Thyroid gland (tissue), 4 donors: Measurements from ENCODE around the gene MRPL17. TPM values are rescaled to one million over a fixed set of nuclear protein-coding genes. Genes with fewer than 3 reads are reported as not detected.
A peak's percentile ranks its signal among the peaks of the same experiment; 100 is the strongest.

Source experiments
- DNase-seq, 2 donors: peaks; one replicate each; pipeline ENCODE4 v3.0.0-alpha.2; 2019
- H3K27ac ChIP-seq, 3 donors: fragments of 200-600 bp; sonication (generic); 1 replicate in 2 of 3; 2 replicates in 1 of 3; pipeline ENCODE4 v1.5.1; 2016 to 2019; ENCODE audit warnings: mild to moderate bottlenecking in 1 of 3, moderate library complexity in 1 of 3
- H3K27me3 ChIP-seq: fragments of 200-600 bp; sonication (generic); one replicate; pipeline ENCODE4 v1.5.1; 2019
- H3K36me3 ChIP-seq, 2 donors: fragments of 200-600 bp; sonication (generic); one replicate each; pipeline ENCODE4 v1.5.1; 2016 to 2019
- H3K4me1 ChIP-seq, 2 donors: fragments of 200-600 bp; sonication (generic); one replicate each; pipeline ENCODE4 v1.5.1; 2017 to 2019
- H3K4me3 ChIP-seq, 3 donors: fragments of 200-600 bp; sonication (generic); replicated peaks in 1 of 3; 1 replicate in 2 of 3; 2 replicates in 1 of 3; pipeline ENCODE4 v1.5.1; 2016; ENCODE audit warnings: mild to moderate bottlenecking in 1 of 3
- H3K9me3 ChIP-seq: fragments of 200-600 bp; sonication (generic); one replicate; pipeline ENCODE4 v1.5.1; 2017
- POLR2A ChIP-seq, 2 donors: fragments of 450-650 bp; IDR thresholded peaks; one replicate each; pipeline ENCODE4 v1.6.1; 2017; ENCODE audit warnings: antibody characterized with exemption in 2 of 2, mild to moderate bottlenecking in 2 of 2, moderate library complexity in 1 of 2
- WGBS, 2 donors: methylation state at CpG; one replicate each; pipeline ENCODE4 v1.1.5; 2017; 5-methylcytosine and 5-hydroxymethylcytosine counted together
- intact Hi-C: fragments of 100-400 bp; cut with DNase I; formaldehyde crosslinking; loops from one replicate; pipeline ENCODE4 v1.15.1; 2023
- total RNA-seq, 4 donors: library from RNA; depleted of rRNA; stranded (reverse); fragments of >200 nt; gene quantifications; one replicate each; pipeline ENCODE4 v1.2.3, GENCODE V29; 2016
- TF ChIP-seq, protein P1 (sequence below), 6 experiments: fragments of 200-600 bp in 3 of 6; fragments of 450-650 bp in 3 of 6; sonication (generic) in 3 of 6; IDR thresholded peaks; one replicate each; pipeline ENCODE4 v1.5.1; 2016 to 2019; ENCODE audit warnings: antibody characterized with exemption in 6 of 6, mild to moderate bottlenecking in 2 of 6, inconsistent platforms in 1 of 6, moderate library complexity in 1 of 6

Gene MRPL17
- total RNA-seq, 4 donors from 2014 or later, result 37.8 to 579 (median 144) TPM

DNA sequence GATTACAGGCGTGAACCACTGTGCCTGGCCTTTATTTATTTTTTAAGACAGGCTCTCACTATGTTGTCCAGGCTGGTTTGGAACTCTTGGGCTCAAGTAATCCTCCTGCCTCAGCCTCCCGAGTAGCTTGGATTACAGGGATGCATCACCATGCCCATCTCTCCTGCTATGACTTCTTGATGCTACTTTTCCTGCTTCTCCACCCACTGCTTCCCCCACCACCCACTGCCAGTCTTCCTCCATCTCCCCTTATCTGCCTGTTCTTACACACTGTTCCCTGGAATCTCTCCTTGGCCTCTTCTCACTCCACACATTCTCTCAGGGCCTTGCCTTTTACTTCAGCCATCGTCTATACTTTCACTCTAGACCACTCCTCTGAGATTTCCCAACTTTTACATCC, 46.7 kb downstream of the MRPL17 start:
- TF ChIP-seq, protein P1, sequence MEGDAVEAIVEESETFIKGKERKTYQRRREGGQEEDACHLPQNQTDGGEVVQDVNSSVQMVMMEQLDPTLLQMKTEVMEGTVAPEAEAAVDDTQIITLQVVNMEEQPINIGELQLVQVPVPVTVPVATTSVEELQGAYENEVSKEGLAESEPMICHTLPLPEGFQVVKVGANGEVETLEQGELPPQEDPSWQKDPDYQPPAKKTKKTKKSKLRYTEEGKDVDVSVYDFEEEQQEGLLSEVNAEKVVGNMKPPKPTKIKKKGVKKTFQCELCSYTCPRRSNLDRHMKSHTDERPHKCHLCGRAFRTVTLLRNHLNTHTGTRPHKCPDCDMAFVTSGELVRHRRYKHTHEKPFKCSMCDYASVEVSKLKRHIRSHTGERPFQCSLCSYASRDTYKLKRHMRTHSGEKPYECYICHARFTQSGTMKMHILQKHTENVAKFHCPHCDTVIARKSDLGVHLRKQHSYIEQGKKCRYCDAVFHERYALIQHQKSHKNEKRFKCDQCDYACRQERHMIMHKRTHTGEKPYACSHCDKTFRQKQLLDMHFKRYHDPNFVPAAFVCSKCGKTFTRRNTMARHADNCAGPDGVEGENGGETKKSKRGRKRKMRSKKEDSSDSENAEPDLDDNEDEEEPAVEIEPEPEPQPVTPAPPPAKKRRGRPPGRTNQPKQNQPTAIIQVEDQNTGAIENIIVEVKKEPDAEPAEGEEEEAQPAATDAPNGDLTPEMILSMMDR (IDR thresholded peaks at IDR 0.05), result no peak
- TF ChIP-seq POLR2A (IDR thresholded peaks at IDR 0.05), result no peak
- Histone ChIP-seq H3K27ac (no peak overlapping the region), H3K36me3 (no peaks in the 10 kb centered on the region), H3K27me3 (no peaks in the 10 kb centered on the region), H3K9me3 (no peaks in the 10 kb centered on the region), H3K4me1 (peaks cover 11 to 34% of the 10 kb centered on the region in 2 donors), H3K4me3 (no peak overlapping the region)
- intact Hi-C loops, result no loop called here
- WGBS, 2 donors, result 92 to 94% methylated on average over 3 of the region's 3 CpGs
- no peak for DNase-seq

- Histone ChIP-seq H3K27me3 (no peaks in the 10 kb centered on the region), H3K4me3 (no peak overlapping the region), H3K36me3 (no peaks in the 10 kb centered on the region), H3K4me1 (peaks cover 11 to 41% of the 10 kb centered on the region in 2 donors), H3K9me3 (no peaks in the 10 kb centered on the region), H3K27ac (peak overlapping the region in 1 of 3 donors; percentile 23)
- TF ChIP-seq, protein P1 (IDR thresholded peaks at IDR 0.05), result no peak
- TF ChIP-seq POLR2A (IDR thresholded peaks at IDR 0.05), result no peak
- DNase-seq, result peak in 1 of 2 donors; percentile 30
- WGBS, 2 donors, result 56 to 63% methylated on average over 9 to 10 of the region's 10 CpGs
- intact Hi-C loops, result no loop called here
Observed at GRCh38 chr11:6635082-6635932, 47.8 kb downstream of the MRPL17 start.

DNA sequence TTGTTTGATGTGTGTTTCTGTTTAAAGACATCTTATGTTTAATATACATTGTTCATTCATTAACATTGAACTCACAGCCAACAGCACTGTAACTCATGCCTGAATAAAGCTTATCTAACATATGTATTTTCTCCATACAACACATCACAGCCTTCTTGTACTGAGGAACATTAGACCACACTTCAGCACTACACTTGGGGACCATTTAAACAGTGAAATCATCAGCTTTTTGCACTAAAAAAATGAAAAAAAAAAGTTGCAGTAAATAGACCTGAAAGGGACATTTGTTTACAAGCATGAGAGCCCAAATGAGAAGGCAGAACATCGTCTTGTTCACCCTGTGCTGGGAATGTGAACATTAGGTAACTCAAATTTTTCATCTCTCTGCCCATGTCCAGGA, 48.6 kb downstream of the MRPL17 start:
- 81 to 83% methylated on average over 1 of the region's 1 CpG for WGBS, 2 donors

GRCh38 chr11:6633422-6634408, 49.4 kb downstream of the MRPL17 start:
- Histone ChIP-seq H3K4me3 (no peak overlapping the region), H3K36me3 (no peaks in the 10 kb centered on the region), H3K27me3 (no peaks in the 10 kb centered on the region), H3K27ac (peak overlapping the region in 1 of 3 donors; percentile 23), H3K4me1 (peaks cover 11 to 41% of the 10 kb centered on the region in 2 donors), H3K9me3 (no peaks in the 10 kb centered on the region)
- no peak for DNase-seq
- TF ChIP-seq POLR2A (IDR thresholded peaks at IDR 0.05), result no peak
- TF ChIP-seq, protein P1 (IDR thresholded peaks at IDR 0.05), result no peak
- intact Hi-C loops, result no loop called here
- 89% methylated on average over 16 of the region's 16 CpGs for WGBS, 2 donors

More for the DNA sequence above, 48.6 kb downstream of the MRPL17 start:
- TF ChIP-seq, protein P1 (IDR thresholded peaks at IDR 0.05), result no peak
- TF ChIP-seq POLR2A (IDR thresholded peaks at IDR 0.05), result no peak
- no peaks in the 10 kb centered on the region for H3K27me3 ChIP-seq
- H3K9me3 ChIP-seq, result no peaks in the 10 kb centered on the region
- intact Hi-C loops, result no loop called here
- DNase-seq, result no peak
- no peak overlapping the region for H3K4me3 ChIP-seq
- peak overlapping the region in 1 of 3 donors; percentile 23 for H3K27ac ChIP-seq
- H3K4me1 ChIP-seq, result peaks cover 11 to 41% of the 10 kb centered on the region in 2 donors
- no peaks in the 10 kb centered on the region for H3K36me3 ChIP-seq
